ENCODE data around the gene CTNNA2.

Gene CTNNA2

GRCh38 chr2:80655265-80655664, 1142.4 kb downstream of the CTNNA2 start:
- H3K9me3 ChIP-seq (replicated peaks in 1 of 11) = peaks cover 0 to 17% (median 5%) of the 10 kb centered on the region in 11 experiments; a peak in 10 of 22 replicates
- no peak for TF ChIP-seq Cebpa-rat (IDR thresholded peaks at IDR 0.05)

GRCh38 chr2:80670763-80671162, 1157.9 kb downstream of the CTNNA2 start:
- Histone ChIP-seq H3K9me3 (replicated peaks in 1 of 11) (no peaks in the 10 kb centered on the region), H3K4me2 (no peak overlapping the region), H3K9ac (no peak overlapping the region), H3K36me3 (no peaks in the 10 kb centered on the region), H3K27ac (no peak overlapping the region), H4K20me1 (no peaks in the 10 kb centered on the region), H3K4me1 (no peaks in the 10 kb centered on the region), H3K4me3 (no peak overlapping the region), H3K27me3 (no peaks in the 10 kb centered on the region)
- TF ChIP-seq Cebpa-rat (IDR thresholded peaks at IDR 0.05) = no peak

More at GRCh38 chr2:80655265-80655664, 1142.4 kb downstream of the CTNNA2 start:
- Histone ChIP-seq H3K36me3 (no peaks in the 10 kb centered on the region), H3K27me3 (no peaks in the 10 kb centered on the region), H3K27ac (no peak overlapping the region), H3K4me3 (no peak overlapping the region), H3K4me2 (no peak overlapping the region), H3K9ac (no peak overlapping the region), H3K4me1 (no peaks in the 10 kb centered on the region), H4K20me1 (no peaks in the 10 kb centered on the region)

GRCh38 chr2:80687524-80687923, 1174.7 kb downstream of the CTNNA2 start:
- no peak overlapping the region for H3K4me2 ChIP-seq
- H3K4me3 ChIP-seq = no peak overlapping the region
- H3K9me3 ChIP-seq (replicated peaks in 1 of 11) = no peaks in the 10 kb centered on the region
- H4K20me1 ChIP-seq = no peaks in the 10 kb centered on the region
- no peak overlapping the region for H3K27ac ChIP-seq
- TF ChIP-seq Cebpa-rat (IDR thresholded peaks at IDR 0.05) = no peak
- no peaks in the 10 kb centered on the region for H3K36me3 ChIP-seq
- no peaks in the 10 kb centered on the region for H3K27me3 ChIP-seq
- no peak overlapping the region for H3K9ac ChIP-seq
- H3K4me1 ChIP-seq = no peaks in the 10 kb centered on the region

GRCh38 chr2:80689106-80689505, 1176.3 kb downstream of the CTNNA2 start:
- no peaks in the 10 kb centered on the region for H3K27me3 ChIP-seq

More at GRCh38 chr2:80689106-80689505, 1176.3 kb downstream of the CTNNA2 start:
- no peaks in the 10 kb centered on the region for H3K9me3 ChIP-seq (replicated peaks in 1 of 11)
- H3K4me2 ChIP-seq = no peak overlapping the region
- H3K4me3 ChIP-seq = no peak overlapping the region
- H3K27ac ChIP-seq = no peak overlapping the region
- H3K36me3 ChIP-seq = no peaks in the 10 kb centered on the region
- no peaks in the 10 kb centered on the region for H3K4me1 ChIP-seq
- H4K20me1 ChIP-seq = no peaks in the 10 kb centered on the region
- no peak overlapping the region for H3K9ac ChIP-seq
- no peak for TF ChIP-seq Cebpa-rat (IDR thresholded peaks at IDR 0.05)
